NB4 (cell line): Measurements from ENCODE around the gene CILP.

Source experiments
- CTCF ChIP-seq: IDR thresholded peaks from one replicate; pipeline ENCODE4 v1.5.1; 2012; ENCODE audit warnings: low read depth, low read length
- MYC ChIP-seq: IDR thresholded peaks from 2 replicates; pipeline ENCODE4 v1.6.1; 2011; ENCODE audit warnings: low read depth, low read length

GRCh38 chr15:65222891-65223290 is 11.6 kb upstream of the CILP start:
- TF ChIP-seq CTCF: no peak
- no peak for TF ChIP-seq MYC
